A673 (cell line): Measurements from ENCODE around the gene VPS8. TPM values are rescaled to one million over a fixed set of nuclear protein-coding genes. Genes with fewer than 3 reads are reported as not detected.

Experiments
- BruUV-seq: library from RNA; stranded (reverse); fragments of 400-500 nt; replicated peaks from 2 replicates; lab custom pipeline; 2021; lab: Mats Ljungman, UMichigan
- CTCF ChIA-PET: fragments of 300-600 bp; sonication (Branson Sonifier 250); formaldehyde crosslinking; loops from one replicate; lab custom pipeline; 2022; ENCODE audit warnings: antibody characterized with exemption; lab: Charles Lee
- POLR2A ChIA-PET: fragments of 300-600 bp; sonication (Branson Sonifier 250); formaldehyde crosslinking; loops from one replicate; lab custom pipeline; 2022; ENCODE audit warnings: antibody characterized with exemption; ENCODE audit not compliant: low non-redundant PET; lab: Charles Lee
- DNase-seq: peaks from one replicate; pipeline ENCODE4 v3.0.0-alpha.2; 2015; ENCODE audit warnings: low spot score
- H3K27ac ChIP-seq: fragments of 200-600 bp; sonication (generic); 2 replicates; pipeline ENCODE4 v1.5.1; 2016; ENCODE audit warnings: mixed run types, low read depth, mild to moderate bottlenecking, mixed read lengths, antibody characterized with exemption, low read length; ENCODE audit not compliant: poor library complexity, severe bottlenecking
- H3K27me3 ChIP-seq: fragments of 200-600 bp; sonication (generic); replicated peaks from 2 replicates; pipeline ENCODE4 v1.6.1; 2017; ENCODE audit warnings: mixed run types, low read depth, mild to moderate bottlenecking, mixed read lengths, antibody characterized with exemption, low read length; ENCODE audit not compliant: insufficient read depth, poor library complexity
- H3K36me3 ChIP-seq: fragments of 200-600 bp; sonication (generic); 2 replicates; pipeline ENCODE4 v1.6.1; 2016; ENCODE audit warnings: mixed run types, mild to moderate bottlenecking, mixed read lengths, antibody characterized with exemption, low read length; ENCODE audit not compliant: insufficient read depth, poor library complexity, severe bottlenecking
- H3K4me1 ChIP-seq: fragments of 200-600 bp; sonication (generic); 2 replicates; pipeline ENCODE4 v1.6.1; 2017; ENCODE audit warnings: mixed run types, mild to moderate bottlenecking, mixed read lengths, antibody characterized with exemption, low read length; ENCODE audit not compliant: insufficient read depth, poor library complexity, severe bottlenecking
- H3K4me3 ChIP-seq: fragments of 200-600 bp; sonication (generic); 2 replicates; pipeline ENCODE4 v1.5.1; 2016; ENCODE audit warnings: low read depth, mixed run types, mild to moderate bottlenecking, mixed read lengths, low read length; ENCODE audit not compliant: poor library complexity, severe bottlenecking
- H3K9me3 ChIP-seq: fragments of 200-600 bp; sonication (generic); 2 replicates; pipeline ENCODE4 v1.6.1; 2016; ENCODE audit warnings: mixed run types, low read depth, mild to moderate bottlenecking, mixed read lengths, antibody characterized with exemption, low read length; ENCODE audit not compliant: poor library complexity, severe bottlenecking
- EZH2 ChIP-seq: fragments of 200-600 bp; sonication (generic); IDR thresholded peaks from 2 replicates; pipeline ENCODE4 v1.6.1; 2017; ENCODE audit warnings: borderline replicate concordance, low read depth, mild to moderate bottlenecking, mixed read lengths, antibody characterized with exemption, low read length; ENCODE audit not compliant: poor library complexity, severe bottlenecking
- intact Hi-C: fragments of 100-400 bp; cut with micrococcal nuclease; formaldehyde crosslinking; loops from one replicate; pipeline ENCODE4 v1.10.0; 2022; ENCODE audit not compliant: unreplicated experiment
- total RNA-seq: library from RNA; stranded (reverse); gene quantifications from 2 replicates; pipeline ENCODE4 v1.2.3, GENCODE V29; 2021
- TF ChIP-seq, protein P1 (sequence below): fragments of 300-800, 200-600 bp; sonication (generic); conservative IDR thresholded peaks from 2 replicates; pipeline ENCODE4 v1.5.1; 2017; ENCODE audit warnings: low read depth, mild to moderate bottlenecking, antibody characterized with exemption, low read length, moderate library complexity, mixed read lengths

VPS8 gene
- total RNA-seq, 1 experiment from 2014 or later = 42.3 TPM

- ChIA-PET POLR2A (no interaction called here), CTCF (no interaction called here)
These were observed 212.4 kb downstream of the VPS8 start for GRCh38 chr3:185024406-185024805.

GRCh38 chr3:185024966-185025365, 213.0 kb downstream of the VPS8 start:
- H3K9me3 ChIP-seq = no peaks in the 10 kb centered on the region
- no peaks in the 10 kb centered on the region for H3K4me1 ChIP-seq
- ChIA-PET CTCF (no interaction called here), POLR2A (no interaction called here)
- H3K36me3 ChIP-seq = no peaks in the 10 kb centered on the region
- no peak for DNase-seq
- H3K4me3 ChIP-seq = no peak overlapping the region
- TF ChIP-seq, protein P1, sequence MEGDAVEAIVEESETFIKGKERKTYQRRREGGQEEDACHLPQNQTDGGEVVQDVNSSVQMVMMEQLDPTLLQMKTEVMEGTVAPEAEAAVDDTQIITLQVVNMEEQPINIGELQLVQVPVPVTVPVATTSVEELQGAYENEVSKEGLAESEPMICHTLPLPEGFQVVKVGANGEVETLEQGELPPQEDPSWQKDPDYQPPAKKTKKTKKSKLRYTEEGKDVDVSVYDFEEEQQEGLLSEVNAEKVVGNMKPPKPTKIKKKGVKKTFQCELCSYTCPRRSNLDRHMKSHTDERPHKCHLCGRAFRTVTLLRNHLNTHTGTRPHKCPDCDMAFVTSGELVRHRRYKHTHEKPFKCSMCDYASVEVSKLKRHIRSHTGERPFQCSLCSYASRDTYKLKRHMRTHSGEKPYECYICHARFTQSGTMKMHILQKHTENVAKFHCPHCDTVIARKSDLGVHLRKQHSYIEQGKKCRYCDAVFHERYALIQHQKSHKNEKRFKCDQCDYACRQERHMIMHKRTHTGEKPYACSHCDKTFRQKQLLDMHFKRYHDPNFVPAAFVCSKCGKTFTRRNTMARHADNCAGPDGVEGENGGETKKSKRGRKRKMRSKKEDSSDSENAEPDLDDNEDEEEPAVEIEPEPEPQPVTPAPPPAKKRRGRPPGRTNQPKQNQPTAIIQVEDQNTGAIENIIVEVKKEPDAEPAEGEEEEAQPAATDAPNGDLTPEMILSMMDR = no peak
- no peak for TF ChIP-seq EZH2
- H3K27ac ChIP-seq = no peak overlapping the region
- intact Hi-C loops = no loop called here
- H3K27me3 ChIP-seq = no peaks in the 10 kb centered on the region
- BruUV-seq = no TSS peak

More at GRCh38 chr3:185024406-185024805, 212.4 kb downstream of the VPS8 start:
- BruUV-seq = no TSS peak
- no peak for DNase-seq
- Histone ChIP-seq H3K36me3 (no peaks in the 10 kb centered on the region), H3K27me3 (no peaks in the 10 kb centered on the region), H3K27ac (no peak overlapping the region), H3K4me1 (no peaks in the 10 kb centered on the region), H3K4me3 (no peak overlapping the region), H3K9me3 (peaks cover 3% of the 10 kb centered on the region)
- TF ChIP-seq, protein P1 = no peak
- TF ChIP-seq EZH2 = no peak
- intact Hi-C loops = no loop called here

DNA sequence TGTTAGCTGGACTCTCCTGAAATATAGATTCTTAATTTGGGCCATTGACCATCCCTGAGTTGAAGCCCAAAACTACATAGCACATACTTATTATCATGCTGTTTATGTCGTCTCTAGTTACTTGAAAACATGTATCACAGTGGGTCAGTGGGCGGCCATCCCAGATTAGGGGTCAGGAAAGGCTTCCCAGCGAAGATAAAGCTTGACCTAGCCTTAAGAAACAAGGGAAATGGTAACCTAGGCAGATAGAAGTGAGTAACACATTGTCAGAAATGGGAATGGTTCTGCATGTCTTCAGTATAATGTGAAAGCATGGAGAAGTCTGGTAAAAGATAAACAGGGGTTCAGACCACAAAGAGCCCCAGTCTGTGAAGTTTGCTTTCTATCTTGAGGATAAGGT, 216.2 kb downstream of the VPS8 start:
- Histone ChIP-seq H3K27me3 (no peaks in the 10 kb centered on the region), H3K36me3 (no peaks in the 10 kb centered on the region), H3K9me3 (no peaks in the 10 kb centered on the region), H3K27ac (no peak overlapping the region), H3K4me1 (no peaks in the 10 kb centered on the region), H3K4me3 (no peak overlapping the region)
- no peak for DNase-seq
- CTCF ChIA-PET = no interaction called here
- intact Hi-C loops = no loop called here
- TF ChIP-seq EZH2 = no peak
- TF ChIP-seq, protein P1 = no peak
- POLR2A ChIA-PET = no interaction called here
- no TSS peak for BruUV-seq
